Measurements from ENCODE around the gene HIGD1B.

The HIGD1B gene

GRCh38 chr17:44837196-44837595 is 10.5 kb upstream of the HIGD1B start:
- no peak for TF ChIP-seq TAF1 (IDR thresholded peaks at IDR 0.05; ENCODE audit: low read depth)
- TF ChIP-seq USF1 (IDR thresholded peaks at IDR 0.05), result no peak
- no peak for TF ChIP-seq CEBPB (IDR thresholded peaks at IDR 0.05)
- no peak for TF ChIP-seq CREB1 (IDR thresholded peaks at IDR 0.05; ENCODE audit: low read depth)
- TF ChIP-seq RAD21 (IDR thresholded peaks at IDR 0.05; ENCODE audit: low read depth), result no peak
- TF ChIP-seq REST (IDR thresholded peaks at IDR 0.05; ENCODE audit: low read depth), result no peak
- no peak for TF ChIP-seq NFIC (IDR thresholded peaks at IDR 0.05)
- no peak for TF ChIP-seq FOXM1 (IDR thresholded peaks at IDR 0.05; ENCODE audit: borderline replicate concordance, low read depth)
- no peak for TF ChIP-seq YY1 (IDR thresholded peaks at IDR 0.05; ENCODE audit: low read depth)
- no peak for TF ChIP-seq TCF12 (IDR thresholded peaks at IDR 0.05; ENCODE audit: low read depth)
- no peak for TF ChIP-seq ZBTB7A (IDR thresholded peaks at IDR 0.05; ENCODE audit: low read depth)
- TF ChIP-seq MAX (IDR thresholded peaks at IDR 0.05), result no peak
- no peak for TF ChIP-seq TEAD4 (IDR thresholded peaks at IDR 0.05)
- TF ChIP-seq EGR1 (IDR thresholded peaks at IDR 0.05), result no peak
- no peak for TF ChIP-seq EP300 (IDR thresholded peaks at IDR 0.05; ENCODE audit: borderline replicate concordance)

- no peak for TF ChIP-seq MAX (IDR thresholded peaks at IDR 0.05)
- TF ChIP-seq FOXM1 (IDR thresholded peaks at IDR 0.05; ENCODE audit: borderline replicate concordance, low read depth), result no peak
- TF ChIP-seq CEBPB (IDR thresholded peaks at IDR 0.05), result no peak
- TF ChIP-seq EGR1 (IDR thresholded peaks at IDR 0.05), result no peak
- no peak for TF ChIP-seq TEAD4 (IDR thresholded peaks at IDR 0.05)
- TF ChIP-seq YY1 (IDR thresholded peaks at IDR 0.05; ENCODE audit: low read depth), result no peak
- TF ChIP-seq TAF1 (IDR thresholded peaks at IDR 0.05; ENCODE audit: low read depth), result no peak
- TF ChIP-seq ZBTB7A (IDR thresholded peaks at IDR 0.05; ENCODE audit: low read depth), result no peak
- no peak for TF ChIP-seq NFIC (IDR thresholded peaks at IDR 0.05)
- TF ChIP-seq EP300 (IDR thresholded peaks at IDR 0.05; ENCODE audit: borderline replicate concordance), result no peak
- TF ChIP-seq USF1 (IDR thresholded peaks at IDR 0.05), result no peak
- no peak for TF ChIP-seq RAD21 (IDR thresholded peaks at IDR 0.05; ENCODE audit: low read depth)
- no peak for TF ChIP-seq TCF12 (IDR thresholded peaks at IDR 0.05; ENCODE audit: low read depth)
- TF ChIP-seq CREB1 (IDR thresholded peaks at IDR 0.05; ENCODE audit: low read depth), result no peak
- TF ChIP-seq REST (IDR thresholded peaks at IDR 0.05; ENCODE audit: low read depth), result no peak
Measured at GRCh38 chr17:44840274-44840673, 7.4 kb upstream of the HIGD1B start.

- TF ChIP-seq EP300 (IDR thresholded peaks at IDR 0.05; ENCODE audit: borderline replicate concordance) (no peak), FOXM1 (IDR thresholded peaks at IDR 0.05; ENCODE audit: borderline replicate concordance, low read depth) (no peak), TCF12 (IDR thresholded peaks at IDR 0.05; ENCODE audit: low read depth) (no peak), REST (IDR thresholded peaks at IDR 0.05; ENCODE audit: low read depth) (no peak), RAD21 (IDR thresholded peaks at IDR 0.05; ENCODE audit: low read depth) (no peak), MAX (IDR thresholded peaks at IDR 0.05) (no peak), USF1 (IDR thresholded peaks at IDR 0.05) (no peak), NFIC (IDR thresholded peaks at IDR 0.05) (no peak), TAF1 (IDR thresholded peaks at IDR 0.05; ENCODE audit: low read depth) (no peak), TEAD4 (IDR thresholded peaks at IDR 0.05) (no peak), CEBPB (IDR thresholded peaks at IDR 0.05) (no peak), ZBTB7A (IDR thresholded peaks at IDR 0.05; ENCODE audit: low read depth) (no peak), YY1 (IDR thresholded peaks at IDR 0.05; ENCODE audit: low read depth) (no peak), EGR1 (IDR thresholded peaks at IDR 0.05) (no peak), CREB1 (IDR thresholded peaks at IDR 0.05; ENCODE audit: low read depth) (no peak)
Measured at GRCh38 chr17:44840936-44841335, 6.7 kb upstream of the HIGD1B start.
